Panc1 (cell line): ENCODE measurements around the gene PPP1R7.

ENCODE experiments used
- POLR2AphosphoS5 ChIP-seq: IDR thresholded peaks from 2 replicates; pipeline ENCODE4 v1.6.1; 2012; ENCODE audit warnings: mild to moderate bottlenecking, low read depth, low read length, moderate library complexity
- REST ChIP-seq, 2 experiments: IDR thresholded peaks; 2 replicates each; pipeline ENCODE4 v1.6.1; 2011 to 2012; ENCODE audit warnings: low read depth in 2 of 2, control low read depth in 1 of 2, low read length in 1 of 2, mild to moderate bottlenecking in 1 of 2, moderate library complexity in 1 of 2; ENCODE audit not compliant: insufficient read depth in 1 of 2
- SIN3A ChIP-seq: IDR thresholded peaks from 2 replicates; pipeline ENCODE4 v1.6.1; 2012; ENCODE audit warnings: low read depth, mild to moderate bottlenecking, low read length, moderate library complexity, borderline replicate concordance; ENCODE audit not compliant: insufficient read depth
- TCF7L2 ChIP-seq: IDR thresholded peaks from 2 replicates; pipeline ENCODE4 v1.6.1; 2011; ENCODE audit warnings: mild to moderate bottlenecking, low read depth, low read length, inconsistent platforms
- TF ChIP-seq, protein P1 (sequence below): fragments of 450-650 bp; IDR thresholded peaks from 2 replicates; pipeline ENCODE4 v1.5.1; 2017; ENCODE audit warnings: mild to moderate bottlenecking

DNA sequence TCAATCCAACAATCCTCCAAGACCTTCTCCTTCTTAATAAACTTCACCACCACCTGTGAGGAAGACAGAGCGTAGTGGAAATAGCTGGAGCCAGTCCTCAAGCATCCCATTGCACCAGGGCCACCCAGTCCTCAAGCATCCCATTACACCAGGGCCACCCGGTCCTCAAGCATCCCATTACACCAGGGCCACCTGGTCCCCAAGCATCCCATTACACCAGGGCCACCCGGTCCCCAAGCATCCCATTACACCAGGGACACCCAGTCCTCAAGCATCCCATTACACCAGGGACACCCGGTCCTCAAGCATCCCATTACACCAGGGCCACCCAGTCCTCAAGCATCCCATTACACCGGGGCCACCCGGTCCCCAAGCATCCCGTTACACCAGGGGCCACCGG is 34.9 kb upstream of the PPP1R7 start:
- TF ChIP-seq, protein P1, sequence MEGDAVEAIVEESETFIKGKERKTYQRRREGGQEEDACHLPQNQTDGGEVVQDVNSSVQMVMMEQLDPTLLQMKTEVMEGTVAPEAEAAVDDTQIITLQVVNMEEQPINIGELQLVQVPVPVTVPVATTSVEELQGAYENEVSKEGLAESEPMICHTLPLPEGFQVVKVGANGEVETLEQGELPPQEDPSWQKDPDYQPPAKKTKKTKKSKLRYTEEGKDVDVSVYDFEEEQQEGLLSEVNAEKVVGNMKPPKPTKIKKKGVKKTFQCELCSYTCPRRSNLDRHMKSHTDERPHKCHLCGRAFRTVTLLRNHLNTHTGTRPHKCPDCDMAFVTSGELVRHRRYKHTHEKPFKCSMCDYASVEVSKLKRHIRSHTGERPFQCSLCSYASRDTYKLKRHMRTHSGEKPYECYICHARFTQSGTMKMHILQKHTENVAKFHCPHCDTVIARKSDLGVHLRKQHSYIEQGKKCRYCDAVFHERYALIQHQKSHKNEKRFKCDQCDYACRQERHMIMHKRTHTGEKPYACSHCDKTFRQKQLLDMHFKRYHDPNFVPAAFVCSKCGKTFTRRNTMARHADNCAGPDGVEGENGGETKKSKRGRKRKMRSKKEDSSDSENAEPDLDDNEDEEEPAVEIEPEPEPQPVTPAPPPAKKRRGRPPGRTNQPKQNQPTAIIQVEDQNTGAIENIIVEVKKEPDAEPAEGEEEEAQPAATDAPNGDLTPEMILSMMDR: no peak
- TF ChIP-seq SIN3A (no peak), REST (IDR thresholded peaks at IDR 0.05; ENCODE audit: insufficient read depth in 1 of 2, low read depth in 2 of 2, low read length in 1 of 2) (no peak), POLR2AphosphoS5 (no peak), TCF7L2 (no peak)
